Esophagus muscularis mucosa (tissue), 3 donors: ENCODE data around the gene APH1A.

Experiments used
- CTCF ChIP-seq, 3 experiments: fragments of 200-600 bp in 2 of 3; fragments of 450-650 bp in 1 of 3; sonication (generic) in 2 of 3; IDR thresholded peaks; one replicate each; pipeline ENCODE4 v1.5.1; 2017 to 2019; ENCODE audit warnings: antibody characterized with exemption in 3 of 3, mild to moderate bottlenecking in 2 of 3, moderate library complexity in 1 of 3
- POLR2A ChIP-seq: fragments of 450-650 bp; IDR thresholded peaks from one replicate; pipeline ENCODE4 v1.6.1; 2017; ENCODE audit warnings: antibody characterized with exemption, moderate library complexity, mild to moderate bottlenecking, low read depth
- POLR2AphosphoS5 ChIP-seq, 2 donors: sonication (generic); formaldehyde crosslinking; IDR thresholded peaks; one replicate each; pipeline ENCODE4 v1.6.1; 2017; ENCODE audit warnings: antibody characterized with exemption in 2 of 2

GRCh38 chr1:150311762-150312161 is 42.9 kb upstream of the APH1A start:
- TF ChIP-seq POLR2A (no peak), POLR2AphosphoS5 (IDR thresholded peaks at IDR 0.05) (no peak), CTCF (IDR thresholded peaks at IDR 0.05) (no peak)
